MCF 10A (cell line): Measurements from ENCODE around the gene GRM8. TPM values are rescaled to one million over a fixed set of nuclear protein-coding genes. Genes with fewer than 3 reads are reported as not detected.

Source experiments
- BruUV-seq: library from RNA; stranded (reverse); fragments of 400-500 nt; replicated peaks from 2 replicates; lab custom pipeline; 2021; lab: Mats Ljungman, UMichigan
- CTCF ChIA-PET: fragments of 300-600 bp; sonication (Branson Sonifier 250); formaldehyde crosslinking; extraction: SDS; loops from one replicate; lab custom pipeline; 2021; ENCODE audit warnings: antibody characterized with exemption, inconsistent platforms; lab: Yijun Ruan, JAX
- POLR2A ChIA-PET: fragments of 300-600, 350-650 bp; sonication (Branson Sonifier 250); formaldehyde crosslinking; extraction: SDS; loops from one replicate; lab custom pipeline; 2020; ENCODE audit warnings: antibody characterized with exemption, inconsistent platforms; lab: Yijun Ruan, JAX
- DNase-seq: peaks from one replicate; pipeline ENCODE4 v3.0.0-alpha.2; 2018; ENCODE audit not compliant: unreplicated experiment
- H3K27ac Mint-ChIP-seq: one replicate; pipeline ENCODE4 v1.8.0; 2022; ENCODE audit warnings: mild to moderate bottlenecking, low read depth, mixed read lengths; ENCODE audit not compliant: unreplicated experiment
- H3K27me3 Mint-ChIP-seq: one replicate; pipeline ENCODE4 v1.8.0; 2022; ENCODE audit warnings: mixed read lengths; ENCODE audit not compliant: insufficient read depth, unreplicated experiment
- H3K36me3 Mint-ChIP-seq: one replicate; pipeline ENCODE4 v1.8.0; 2022; ENCODE audit warnings: mild to moderate bottlenecking, moderate library complexity, mixed read lengths; ENCODE audit not compliant: insufficient read depth, unreplicated experiment
- H3K4me1 Mint-ChIP-seq: one replicate; pipeline ENCODE4 v1.8.0; 2022; ENCODE audit warnings: mixed read lengths; ENCODE audit not compliant: insufficient read depth, unreplicated experiment
- H3K4me3 Mint-ChIP-seq: one replicate; pipeline ENCODE4 v1.8.0; 2022; ENCODE audit warnings: mild to moderate bottlenecking, moderate library complexity, mixed read lengths; ENCODE audit not compliant: unreplicated experiment
- H3K9me3 Mint-ChIP-seq: one replicate; pipeline ENCODE4 v1.8.0; 2022; ENCODE audit warnings: mixed read lengths; ENCODE audit not compliant: unreplicated experiment
- intact Hi-C: fragments of 100-400 bp; cut with micrococcal nuclease; formaldehyde crosslinking; loops from 2 replicates; pipeline ENCODE4 v1.14.1; 2022
- total RNA-seq: library from RNA; stranded (reverse); gene quantifications from 2 replicates; pipeline ENCODE4 v1.2.3, GENCODE V29; 2022
- TF ChIP-seq, protein P1 (sequence below): fragments of 200-600 bp; IDR thresholded peaks from one replicate; pipeline ENCODE4 v1.8.0; 2022; ENCODE audit warnings: antibody characterized with exemption, mild to moderate bottlenecking; ENCODE audit not compliant: unreplicated experiment

The GRM8 gene
- total RNA-seq, 1 experiment from 2014 or later, result not detected

DNA sequence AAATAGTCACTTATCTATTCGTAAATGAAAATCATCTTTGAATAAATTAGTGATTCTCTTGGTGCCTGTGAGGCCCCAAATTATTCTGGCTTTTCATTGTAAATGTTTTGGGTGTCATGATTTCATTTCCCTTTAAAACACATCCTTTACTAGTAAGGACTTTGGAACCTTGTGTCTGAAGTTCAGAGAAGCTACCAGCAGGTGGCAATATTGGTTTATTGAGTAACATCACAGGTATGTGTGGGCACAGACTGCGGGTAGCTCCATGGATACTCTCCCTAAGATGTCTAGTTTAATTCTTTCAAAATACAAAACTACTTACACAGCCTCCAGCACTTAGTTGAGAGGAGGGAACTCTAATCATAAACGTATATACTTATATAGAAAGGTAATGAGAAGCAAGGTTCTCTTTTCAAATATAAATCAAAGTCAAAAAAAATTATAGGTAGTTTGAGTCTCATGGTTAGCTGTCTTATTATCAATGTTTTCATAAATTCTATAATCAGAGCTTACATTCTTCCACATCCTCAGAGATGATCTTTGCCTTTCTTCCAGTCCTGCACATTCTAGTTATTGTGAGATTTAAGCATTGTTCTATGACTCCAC is 449.6 kb downstream of the GRM8 start:
- peak; percentile 74 for DNase-seq
- intact Hi-C loops, result loop anchor here (1.0 to 2.0 kb wide), 3 partner anchors 98 to 711 kb away; no protein-coding TSS in a partner anchor
- Mint-ChIP-seq H3K27ac (no peak overlapping the region), H3K4me1 (no peaks in the 10 kb centered on the region), H3K9me3 (no peaks in the 10 kb centered on the region), H3K36me3 (no peaks in the 10 kb centered on the region), H3K4me3 (no peak overlapping the region), H3K27me3 (peaks cover 25% of the 10 kb centered on the region)
- no TSS peak for BruUV-seq
- ChIA-PET POLR2A (interaction anchor here (0.6 to 0.7 kb wide), 2 partner anchors 28 to 853 kb away, joined by 3 read pairs; no protein-coding TSS in a partner anchor), CTCF (interaction anchor here (0.5 to 7.0 kb wide), 39 partner anchors 10 to 1770 kb away, joined by 3 to 64 read pairs (median 4); no protein-coding TSS in a partner anchor)
- TF ChIP-seq, protein P1, sequence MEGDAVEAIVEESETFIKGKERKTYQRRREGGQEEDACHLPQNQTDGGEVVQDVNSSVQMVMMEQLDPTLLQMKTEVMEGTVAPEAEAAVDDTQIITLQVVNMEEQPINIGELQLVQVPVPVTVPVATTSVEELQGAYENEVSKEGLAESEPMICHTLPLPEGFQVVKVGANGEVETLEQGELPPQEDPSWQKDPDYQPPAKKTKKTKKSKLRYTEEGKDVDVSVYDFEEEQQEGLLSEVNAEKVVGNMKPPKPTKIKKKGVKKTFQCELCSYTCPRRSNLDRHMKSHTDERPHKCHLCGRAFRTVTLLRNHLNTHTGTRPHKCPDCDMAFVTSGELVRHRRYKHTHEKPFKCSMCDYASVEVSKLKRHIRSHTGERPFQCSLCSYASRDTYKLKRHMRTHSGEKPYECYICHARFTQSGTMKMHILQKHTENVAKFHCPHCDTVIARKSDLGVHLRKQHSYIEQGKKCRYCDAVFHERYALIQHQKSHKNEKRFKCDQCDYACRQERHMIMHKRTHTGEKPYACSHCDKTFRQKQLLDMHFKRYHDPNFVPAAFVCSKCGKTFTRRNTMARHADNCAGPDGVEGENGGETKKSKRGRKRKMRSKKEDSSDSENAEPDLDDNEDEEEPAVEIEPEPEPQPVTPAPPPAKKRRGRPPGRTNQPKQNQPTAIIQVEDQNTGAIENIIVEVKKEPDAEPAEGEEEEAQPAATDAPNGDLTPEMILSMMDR, result peak; percentile 78

DNA sequence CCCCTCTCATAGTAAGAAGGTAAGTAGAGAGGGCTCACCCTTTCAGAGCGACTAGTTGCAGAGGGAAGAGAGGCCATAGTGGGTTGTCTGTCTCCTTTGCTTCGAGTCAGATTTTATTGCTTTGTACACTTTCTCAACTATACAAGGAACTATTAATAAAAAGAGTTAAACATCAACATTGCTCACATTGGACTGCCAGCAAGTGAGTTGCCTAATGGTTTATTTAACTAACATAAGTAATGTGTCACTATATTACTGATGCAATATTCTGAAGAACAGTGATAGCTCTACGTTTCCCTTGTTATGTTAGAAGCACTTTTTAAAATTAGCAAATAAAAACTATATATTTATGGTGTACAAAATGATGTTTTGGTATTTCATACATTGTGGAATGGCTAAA is 451.0 kb downstream of the GRM8 start:
- Mint-ChIP-seq H3K27ac (no peak overlapping the region), H3K4me1 (no peaks in the 10 kb centered on the region), H3K4me3 (no peak overlapping the region), H3K27me3 (peaks cover 25% of the 10 kb centered on the region), H3K36me3 (no peaks in the 10 kb centered on the region), H3K9me3 (no peaks in the 10 kb centered on the region)
- ChIA-PET POLR2A (no interaction called here), CTCF (interaction anchor here (0.5 to 7.0 kb wide), 12 partner anchors 9 to 1713 kb away, joined by 3 to 64 read pairs (median 4); partner anchors contain the start of gene GRM8)
- BruUV-seq, result no TSS peak
- intact Hi-C loops, result loop anchor here (2.0 kb wide), 1 partner anchor 99 kb away; no protein-coding TSS in a partner anchor
- TF ChIP-seq, protein P1, result no peak
- DNase-seq, result peak; percentile 3

DNA sequence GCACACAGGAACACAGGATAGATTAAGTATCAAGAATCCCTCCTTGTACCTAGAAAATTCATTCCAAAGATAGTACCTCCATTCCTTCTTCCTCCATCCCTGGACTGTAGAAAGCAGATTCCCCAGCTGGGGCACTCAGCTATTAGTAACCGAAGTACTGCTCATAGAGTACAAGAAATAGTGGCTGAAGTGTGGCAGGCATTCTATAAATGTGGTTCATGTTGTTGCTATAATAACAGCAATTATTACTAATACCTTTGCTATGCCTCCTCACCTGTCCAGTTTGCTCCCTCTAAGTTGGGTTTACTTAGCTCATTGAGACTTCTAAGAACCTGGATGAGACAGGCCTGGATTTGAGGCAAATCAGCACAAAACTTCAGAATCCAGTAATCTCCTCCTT is 453.2 kb downstream of the GRM8 start:
- CTCF ChIA-PET, result no interaction called here
- Mint-ChIP-seq H3K4me3 (no peak overlapping the region), H3K4me1 (no peaks in the 10 kb centered on the region)

DNA sequence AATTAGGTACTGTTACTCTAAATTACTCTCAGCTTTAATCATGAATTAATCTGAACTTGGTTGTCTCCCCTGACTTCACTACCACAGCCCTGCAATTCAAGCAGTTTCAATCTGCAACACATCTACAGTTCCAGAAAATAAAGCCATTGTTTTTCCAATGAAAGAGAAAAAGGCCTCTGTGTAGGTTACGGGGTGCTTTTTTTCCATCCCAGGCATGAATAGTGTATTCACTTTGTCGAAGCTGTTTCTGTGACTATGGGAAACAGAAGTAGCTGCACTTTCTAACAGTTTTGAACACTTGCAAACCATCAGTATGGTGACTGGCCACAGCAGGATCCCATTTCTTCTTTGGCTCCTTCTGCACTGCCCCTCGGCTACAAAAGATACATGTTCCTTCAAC is 460.2 kb downstream of the GRM8 start:
- Mint-ChIP-seq H3K4me1 (peaks cover 6% of the 10 kb centered on the region), H3K27ac (no peak overlapping the region), H3K27me3 (no peaks in the 10 kb centered on the region), H3K36me3 (no peaks in the 10 kb centered on the region), H3K9me3 (no peaks in the 10 kb centered on the region), H3K4me3 (no peak overlapping the region)
- CTCF ChIA-PET, result interaction anchor here (5.0 kb wide), 1 partner anchor 10 kb away, joined by 22 read pairs; no protein-coding TSS in a partner anchor
- no TSS peak for BruUV-seq
- TF ChIP-seq, protein P1, result no peak
- POLR2A ChIA-PET, result no interaction called here
- no peak for DNase-seq
- intact Hi-C loops, result no loop called here

More for the DNA sequence above, 453.2 kb downstream of the GRM8 start:
- no peaks in the 10 kb centered on the region for H3K9me3 Mint-ChIP-seq
- no TSS peak for BruUV-seq
- no peak overlapping the region for H3K27ac Mint-ChIP-seq
- H3K36me3 Mint-ChIP-seq, result no peaks in the 10 kb centered on the region
- H3K27me3 Mint-ChIP-seq, result peaks cover 15% of the 10 kb centered on the region
- POLR2A ChIA-PET, result no interaction called here
- DNase-seq, result no peak
- intact Hi-C loops, result no loop called here
- TF ChIP-seq, protein P1, result no peak
